Tibial artery (tissue), 4 donors: ENCODE data around the gene GP2.
"Not testable (repeated sequence)": the region's sequence is repeated elsewhere in the genome, so short reads cannot be mapped to it uniquely, and the experiment has no call there.

Experiments used
- DNase-seq, 2 donors: peaks; one replicate each; pipeline ENCODE4 v3.0.0-alpha.2; 2019
- H3K27ac ChIP-seq, 2 donors: fragments of 200-600 bp; sonication (generic) in 1 of 2; 1 replicate in 1 of 2; 2 replicates in 1 of 2; pipeline ENCODE4 v1.5.1; 2018 to 2019; ENCODE audit warnings: mild to moderate bottlenecking in 1 of 2
- H3K27me3 ChIP-seq, 2 donors: fragments of 200-600 bp; sonication (generic) in 1 of 2; one replicate each; pipeline versions ENCODE4 v1.5.1 to v1.6.0; 2016 to 2019
- H3K36me3 ChIP-seq, 3 donors: fragments of 200-600 bp; sonication (generic) in 2 of 3; one replicate each; pipeline ENCODE4 v1.5.1; 2016 to 2019; ENCODE audit warnings: mild to moderate bottlenecking in 2 of 3
- H3K4me1 ChIP-seq, 4 donors: fragments of 200-600 bp; sonication (generic) in 2 of 4; 1 replicate in 3 of 4; 2 replicates in 1 of 4; pipeline ENCODE4 v1.5.1; 2016 to 2019
- H3K4me3 ChIP-seq, 2 donors: fragments of 200-600 bp; sonication (generic) in 1 of 2; 1 replicate in 1 of 2; 2 replicates in 1 of 2; pipeline ENCODE4 v1.5.1; 2018 to 2019; ENCODE audit warnings: mild to moderate bottlenecking in 2 of 2
- H3K9me3 ChIP-seq, 3 donors: fragments of 200-600 bp; sonication (generic) in 1 of 3; one replicate each; pipeline ENCODE4 v1.5.1; 2016 to 2019
- intact Hi-C: fragments of 100-400 bp; cut with DNase I; formaldehyde crosslinking; loops from one replicate; pipeline ENCODE4 v1.15.0; 2023; ENCODE audit warnings: low total_unique reads
- TF ChIP-seq, protein P1 (sequence below), 2 experiments: fragments of 200-600 bp in 1 of 2; fragments of 450-650 bp in 1 of 2; IDR thresholded peaks; one replicate each; pipeline ENCODE4 v1.5.1; 2017 to 2019; ENCODE audit warnings: antibody characterized with exemption in 2 of 2, mild to moderate bottlenecking in 1 of 2, moderate library complexity in 1 of 2

The GP2 gene

DNA sequence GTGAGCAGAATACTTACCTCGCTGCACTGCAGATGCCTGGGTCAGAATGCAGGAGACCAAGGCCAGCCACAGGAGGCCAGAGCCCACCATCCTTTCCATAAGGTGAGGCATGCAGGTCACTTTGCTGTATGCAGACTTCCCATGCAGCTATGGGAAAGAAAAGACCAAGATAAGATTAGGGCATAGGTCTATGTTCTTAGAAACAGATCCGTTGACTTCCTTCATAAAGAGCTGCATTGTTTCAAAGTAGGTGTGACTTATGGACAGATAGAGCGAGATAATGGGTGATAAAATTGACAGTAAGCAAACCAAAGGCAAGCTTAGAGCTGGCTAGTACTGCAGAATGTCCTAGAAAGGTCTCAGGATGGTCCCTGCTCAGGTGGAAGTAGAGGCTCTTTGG is 992 bp downstream of the GP2 start:
- Histone ChIP-seq H3K36me3 (no peaks in the 10 kb centered on the region), H3K27me3 (no peaks in the 10 kb centered on the region), H3K27ac (no peak overlapping the region), H3K4me1 (no peaks in the 10 kb centered on the region), H3K4me3 (no peak overlapping the region), H3K9me3 (no peaks in the 10 kb centered on the region)
- TF ChIP-seq, protein P1, sequence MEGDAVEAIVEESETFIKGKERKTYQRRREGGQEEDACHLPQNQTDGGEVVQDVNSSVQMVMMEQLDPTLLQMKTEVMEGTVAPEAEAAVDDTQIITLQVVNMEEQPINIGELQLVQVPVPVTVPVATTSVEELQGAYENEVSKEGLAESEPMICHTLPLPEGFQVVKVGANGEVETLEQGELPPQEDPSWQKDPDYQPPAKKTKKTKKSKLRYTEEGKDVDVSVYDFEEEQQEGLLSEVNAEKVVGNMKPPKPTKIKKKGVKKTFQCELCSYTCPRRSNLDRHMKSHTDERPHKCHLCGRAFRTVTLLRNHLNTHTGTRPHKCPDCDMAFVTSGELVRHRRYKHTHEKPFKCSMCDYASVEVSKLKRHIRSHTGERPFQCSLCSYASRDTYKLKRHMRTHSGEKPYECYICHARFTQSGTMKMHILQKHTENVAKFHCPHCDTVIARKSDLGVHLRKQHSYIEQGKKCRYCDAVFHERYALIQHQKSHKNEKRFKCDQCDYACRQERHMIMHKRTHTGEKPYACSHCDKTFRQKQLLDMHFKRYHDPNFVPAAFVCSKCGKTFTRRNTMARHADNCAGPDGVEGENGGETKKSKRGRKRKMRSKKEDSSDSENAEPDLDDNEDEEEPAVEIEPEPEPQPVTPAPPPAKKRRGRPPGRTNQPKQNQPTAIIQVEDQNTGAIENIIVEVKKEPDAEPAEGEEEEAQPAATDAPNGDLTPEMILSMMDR (IDR thresholded peaks at IDR 0.05) = no peak
- intact Hi-C loops = no loop called here
- no peak for DNase-seq

DNA sequence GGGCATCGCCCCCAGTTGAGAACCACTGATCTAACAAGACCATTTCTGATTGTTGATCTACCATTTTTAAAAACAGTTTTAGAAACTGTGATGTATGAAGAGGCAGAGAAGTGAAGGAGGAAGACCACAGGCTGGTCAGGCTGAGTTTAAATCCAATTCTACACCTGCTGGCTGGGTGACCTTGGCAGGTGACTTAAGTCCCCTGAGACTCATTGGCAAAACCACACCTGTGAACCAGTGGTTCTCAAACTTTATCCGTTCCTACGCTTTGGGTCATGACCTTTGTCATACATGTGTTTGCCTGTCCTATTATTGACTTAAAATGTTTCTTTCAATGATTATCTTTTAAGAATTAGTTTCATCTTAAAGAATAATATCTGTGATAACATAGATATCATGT is 2.3 kb downstream of the GP2 start:
- TF ChIP-seq, protein P1 (IDR thresholded peaks at IDR 0.05) = no peak
- intact Hi-C loops = no loop called here
- Histone ChIP-seq H3K4me1 (no peaks in the 10 kb centered on the region), H3K36me3 (no peaks in the 10 kb centered on the region), H3K27me3 (no peaks in the 10 kb centered on the region), H3K9me3 (no peaks in the 10 kb centered on the region), H3K4me3 (no peak overlapping the region), H3K27ac (no peak overlapping the region)
- DNase-seq = no peak

DNA sequence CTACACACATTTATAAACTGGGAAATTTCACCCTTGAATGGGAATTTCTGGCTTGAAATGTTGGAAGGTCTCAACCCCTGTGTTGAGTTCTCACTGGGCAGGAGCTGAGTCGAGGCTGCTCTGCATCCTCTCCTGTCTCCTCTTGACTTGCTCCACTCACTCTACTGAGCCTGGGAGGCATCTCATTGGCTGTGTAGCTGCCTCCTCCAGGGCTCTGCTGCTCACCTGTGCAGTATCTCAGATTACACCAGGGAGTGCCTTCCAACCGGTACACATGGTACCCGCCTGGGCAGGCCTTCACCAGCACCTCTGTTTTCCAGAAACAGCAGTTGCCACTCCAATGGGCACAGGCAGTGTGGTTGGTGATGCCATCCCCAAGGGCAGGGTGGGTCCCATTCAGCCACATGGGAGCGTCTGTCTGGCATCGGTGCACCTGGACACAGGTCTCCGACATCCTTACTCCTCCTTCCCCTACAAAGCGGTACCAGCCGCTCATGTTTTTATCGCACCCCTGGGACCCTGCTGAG is 3.7 kb downstream of the GP2 start:
- Histone ChIP-seq H3K27ac (no peak overlapping the region), H3K4me3 (no peak overlapping the region), H3K27me3 (no peaks in the 10 kb centered on the region), H3K9me3 (no peaks in the 10 kb centered on the region), H3K36me3 (no peaks in the 10 kb centered on the region), H3K4me1 (no peaks in the 10 kb centered on the region)
- TF ChIP-seq, protein P1 (IDR thresholded peaks at IDR 0.05) = no peak
- intact Hi-C loops = no loop called here
- no peak for DNase-seq

DNA sequence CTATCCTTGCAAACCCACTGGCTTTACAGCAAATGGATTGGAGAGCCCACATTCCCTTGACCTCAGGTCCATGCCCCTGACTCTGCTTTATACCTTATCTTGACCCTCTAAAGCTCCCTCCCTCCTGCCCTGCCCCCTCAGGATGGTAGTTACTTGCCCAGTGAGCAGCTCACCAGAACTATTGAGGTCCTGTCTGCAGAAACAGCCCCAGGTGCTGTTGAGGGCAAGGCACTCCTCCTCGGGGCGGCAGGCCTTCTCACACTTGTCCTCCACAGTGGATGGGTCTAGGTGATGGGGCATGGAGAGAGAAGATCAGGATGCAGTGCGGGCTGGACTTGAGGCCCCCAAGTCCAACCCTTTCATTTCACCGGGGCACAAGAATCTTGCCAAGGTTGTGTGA is 4.6 kb downstream of the GP2 start:
- Histone ChIP-seq H3K27me3 (no peaks in the 10 kb centered on the region), H3K27ac (no peak overlapping the region), H3K4me3 (no peak overlapping the region), H3K4me1 (no peaks in the 10 kb centered on the region), H3K36me3 (no peaks in the 10 kb centered on the region), H3K9me3 (no peaks in the 10 kb centered on the region)
- TF ChIP-seq, protein P1 (IDR thresholded peaks at IDR 0.05) = no peak
- no peak for DNase-seq
- intact Hi-C loops = no loop called here

DNA sequence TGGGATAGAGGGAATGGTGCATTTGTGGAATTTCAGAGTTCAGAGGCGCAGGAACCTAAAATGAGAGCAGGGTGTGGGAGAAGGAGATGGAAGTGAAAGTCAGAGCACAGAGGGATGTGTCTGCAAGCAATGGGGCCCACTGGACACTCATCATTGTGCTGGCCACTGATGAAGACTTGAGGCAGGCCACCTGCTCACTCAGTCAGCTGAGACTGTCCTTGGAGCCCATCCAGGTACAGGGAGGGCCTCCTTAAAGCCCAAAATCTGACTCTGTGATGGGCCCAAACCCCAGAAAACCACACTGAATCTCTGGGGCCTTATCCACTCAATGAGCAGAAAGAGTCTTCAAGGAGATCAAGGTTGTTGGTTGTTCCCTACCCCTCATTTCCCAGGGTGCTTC is 5.6 kb downstream of the GP2 start:
- no peak overlapping the region for H3K4me3 ChIP-seq
- H3K27me3 ChIP-seq = no peaks in the 10 kb centered on the region
- intact Hi-C loops = no loop called here
- DNase-seq = no peak
- TF ChIP-seq, protein P1 (IDR thresholded peaks at IDR 0.05) = no peak
- H3K9me3 ChIP-seq = no peaks in the 10 kb centered on the region
- H3K27ac ChIP-seq = no peak overlapping the region
- no peaks in the 10 kb centered on the region for H3K4me1 ChIP-seq
- H3K36me3 ChIP-seq = no peaks in the 10 kb centered on the region

GRCh38 chr16:20321051-20321450 is 6.3 kb downstream of the GP2 start:
- H3K27ac ChIP-seq, H3K4me3 ChIP-seq, intact Hi-C loops: not testable (repeated sequence)

More at GRCh38 chr16:20321051-20321450, 6.3 kb downstream of the GP2 start:
- H3K9me3 ChIP-seq, H3K4me1 ChIP-seq, H3K27me3 ChIP-seq, DNase-seq, H3K36me3 ChIP-seq: not testable (repeated sequence)
